ENCODE measurements around the gene RRP1.

Gene RRP1

DNA sequence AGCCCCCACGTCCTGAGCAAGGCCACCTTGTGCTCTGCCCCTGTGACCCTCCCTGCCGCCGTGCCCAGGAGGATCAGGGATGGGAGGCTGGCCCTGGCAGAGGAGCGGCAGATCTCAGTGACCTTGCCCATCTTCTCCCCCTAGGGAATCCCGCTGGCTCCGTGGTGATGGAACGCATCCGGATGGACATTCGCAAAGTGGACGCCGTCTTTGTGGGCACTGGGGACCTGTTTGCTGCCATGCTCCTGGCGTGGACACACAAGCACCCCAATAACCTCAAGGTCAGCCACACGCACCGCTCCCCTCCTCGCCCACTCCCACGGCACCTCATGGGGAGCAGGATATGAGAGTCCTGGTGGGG, 36.0 kb upstream of the RRP1 start:
- Histone ChIP-seq H3K4me3 (IDR thresholded peaks at IDR 0.05; ENCODE audit: insufficient read depth, low read depth, low read length) (no peak overlapping the region), H3K27ac (no peak overlapping the region), H3K4me1 (ENCODE audit: low read depth, poor library complexity, severe bottlenecking) (no peaks in the 10 kb centered on the region), H2AFZ (ENCODE audit: low read depth) (no peak overlapping the region), H4K20me1 (ENCODE audit: insufficient read depth) (no peaks in the 10 kb centered on the region), H3K79me2 (ENCODE audit: insufficient read depth, low read depth) (no peaks in the 10 kb centered on the region), H3K27me3 (ENCODE audit: insufficient read depth, low read depth) (no peaks in the 10 kb centered on the region), H3K36me3 (ENCODE audit: insufficient read depth) (no peaks in the 10 kb centered on the region), H3K9ac (no peak overlapping the region), H3K4me2 (no peak overlapping the region)
- no peak for TF ChIP-seq CTCF (conservative IDR thresholded peaks at IDR 0.05; ENCODE audit: low read depth, low read length)

- Histone ChIP-seq H3K4me3 (IDR thresholded peaks at IDR 0.05; ENCODE audit: insufficient read depth, low read depth, low read length) (no peak overlapping the region), H3K27ac (no peak overlapping the region), H3K36me3 (ENCODE audit: insufficient read depth) (no peaks in the 10 kb centered on the region), H3K79me2 (ENCODE audit: insufficient read depth, low read depth) (no peaks in the 10 kb centered on the region), H3K27me3 (ENCODE audit: insufficient read depth, low read depth) (no peaks in the 10 kb centered on the region), H2AFZ (ENCODE audit: low read depth) (no peak overlapping the region), H4K20me1 (ENCODE audit: insufficient read depth) (no peaks in the 10 kb centered on the region), H3K9ac (no peak overlapping the region), H3K4me2 (no peak overlapping the region), H3K4me1 (ENCODE audit: low read depth, poor library complexity, severe bottlenecking) (no peaks in the 10 kb centered on the region)
- TF ChIP-seq CTCF (conservative IDR thresholded peaks at IDR 0.05; ENCODE audit: low read depth, low read length), result no peak
These were observed 34.2 kb upstream of the RRP1 start for GRCh38 chr21:43754948-43755781.

- Histone ChIP-seq H3K4me1 (ENCODE audit: low read depth, poor library complexity, severe bottlenecking) (no peaks in the 10 kb centered on the region), H3K36me3 (ENCODE audit: insufficient read depth) (no peaks in the 10 kb centered on the region), H3K4me3 (IDR thresholded peaks at IDR 0.05; ENCODE audit: insufficient read depth, low read depth, low read length) (no peak overlapping the region), H2AFZ (ENCODE audit: low read depth) (no peak overlapping the region), H3K27ac (no peak overlapping the region), H4K20me1 (ENCODE audit: insufficient read depth) (no peaks in the 10 kb centered on the region), H3K79me2 (ENCODE audit: insufficient read depth, low read depth) (no peaks in the 10 kb centered on the region), H3K9ac (no peak overlapping the region), H3K27me3 (ENCODE audit: insufficient read depth, low read depth) (no peaks in the 10 kb centered on the region), H3K4me2 (no peak overlapping the region)
- no peak for TF ChIP-seq CTCF (conservative IDR thresholded peaks at IDR 0.05; ENCODE audit: low read depth, low read length)
These were observed 33.4 kb upstream of the RRP1 start for GRCh38 chr21:43755820-43756594.

- H2AFZ ChIP-seq (ENCODE audit: low read depth), result no peak overlapping the region
- H4K20me1 ChIP-seq (ENCODE audit: insufficient read depth), result no peaks in the 10 kb centered on the region
- no peaks in the 10 kb centered on the region for H3K4me1 ChIP-seq (ENCODE audit: low read depth, poor library complexity, severe bottlenecking)
- H3K9ac ChIP-seq, result no peak overlapping the region
- no peaks in the 10 kb centered on the region for H3K27me3 ChIP-seq (ENCODE audit: insufficient read depth, low read depth)
- H3K4me3 ChIP-seq (IDR thresholded peaks at IDR 0.05; ENCODE audit: insufficient read depth, low read depth, low read length), result no peak overlapping the region
- no peaks in the 10 kb centered on the region for H3K36me3 ChIP-seq (ENCODE audit: insufficient read depth)
- no peak for TF ChIP-seq CTCF (conservative IDR thresholded peaks at IDR 0.05; ENCODE audit: low read depth, low read length)
- no peaks in the 10 kb centered on the region for H3K79me2 ChIP-seq (ENCODE audit: insufficient read depth, low read depth)
- H3K4me2 ChIP-seq, result no peak overlapping the region
- no peak overlapping the region for H3K27ac ChIP-seq
These were observed 31.8 kb upstream of the RRP1 start for GRCh38 chr21:43757601-43758000.

Measured in KMS-11 (cell line).